GM21515 (cell line): Measurements from ENCODE around the gene PDCD10.

ENCODE experiments used
- ATAC-seq: cut with Tn5 transposase; IDR thresholded peaks from one replicate; pipeline ENCODE4 v1.9.1; 2021; ENCODE audit not compliant: unreplicated experiment

The PDCD10 gene

GRCh38 chr3:167735233-167736138 lies 794 bp upstream of the PDCD10 start, which contains the start of gene SERPINI1:
SERPINI1 (plus strand) TSS chr3:167735721; CDS start chr3:167789129, 53,408 bp downstream.
- ATAC-seq, result peak; percentile 64

GRCh38 chr3:167733961-167734497 lies 663 bp downstream of the PDCD10 start:
- no peak for ATAC-seq

GRCh38 chr3:167732313-167733065 lies 2.2 kb downstream of the PDCD10 start:
- ATAC-seq, result no peak

GRCh38 chr3:167731393-167731792 lies 3.3 kb downstream of the PDCD10 start:
- no peak for ATAC-seq

GRCh38 chr3:167729591-167729990 lies 5.1 kb downstream of the PDCD10 start:
- ATAC-seq, result no peak

- no peak for ATAC-seq
Measured at GRCh38 chr3:167728632-167729323, 5.9 kb downstream of the PDCD10 start.

- ATAC-seq, result no peak
Measured at GRCh38 chr3:167728176-167728575, 6.5 kb downstream of the PDCD10 start.

- ATAC-seq, result no peak
Measured at GRCh38 chr3:167723872-167724271, 10.8 kb downstream of the PDCD10 start.

GRCh38 chr3:167723025-167723512 lies 11.6 kb downstream of the PDCD10 start:
- no peak for ATAC-seq

GRCh38 chr3:167718582-167718981 lies 16.1 kb downstream of the PDCD10 start:
- no peak for ATAC-seq

- ATAC-seq, result no peak
Measured at GRCh38 chr3:167716920-167717319, 17.8 kb downstream of the PDCD10 start.

GRCh38 chr3:167714871-167715270 lies 19.8 kb downstream of the PDCD10 start:
- no peak for ATAC-seq

GRCh38 chr3:167712445-167712844 lies 22.2 kb downstream of the PDCD10 start:
- ATAC-seq, result no peak

- no peak for ATAC-seq
Measured at GRCh38 chr3:167711439-167711838, 23.3 kb downstream of the PDCD10 start.

- no peak for ATAC-seq
Measured at GRCh38 chr3:167710552-167710951, 24.1 kb downstream of the PDCD10 start.

GRCh38 chr3:167709690-167710089 lies 25.0 kb downstream of the PDCD10 start:
- ATAC-seq, result no peak

GRCh38 chr3:167705840-167706239 lies 28.9 kb downstream of the PDCD10 start:
- no peak for ATAC-seq

- ATAC-seq, result no peak
Measured at GRCh38 chr3:167700926-167701325, 33.8 kb downstream of the PDCD10 start.

- no peak for ATAC-seq
Measured at GRCh38 chr3:167700046-167700445, 34.6 kb downstream of the PDCD10 start.

- ATAC-seq, result no peak
Measured at GRCh38 chr3:167694121-167694520, 40.6 kb downstream of the PDCD10 start.

GRCh38 chr3:167691366-167691765 lies 43.3 kb downstream of the PDCD10 start:
- peak; percentile 100 for ATAC-seq
